ENCODE results near the gene NKD2. TPM values are rescaled to one million over a fixed set of nuclear protein-coding genes. Genes with fewer than 3 reads are reported as not detected.

The NKD2 gene
- total RNA-seq, 1 donor from 2014 or later: 28.3 TPM

GRCh38 chr5:1078206-1078605 lies 69.6 kb downstream of the NKD2 start:
- no peak for TF ChIP-seq CTCF (IDR thresholded peaks at IDR 0.05; ENCODE audit: unreplicated experiment)
- no peaks in the 10 kb centered on the region for H3K9me3 Mint-ChIP-seq (ENCODE audit: low read depth)
- H3K36me3 Mint-ChIP-seq (ENCODE audit: insufficient read depth): peaks cover 6% of the 10 kb centered on the region
- DNase-seq (ENCODE audit: low spot score, unreplicated experiment): no peak
- no peak overlapping the region for H3K27ac Mint-ChIP-seq
- no peak overlapping the region for H3K4me3 Mint-ChIP-seq (ENCODE audit: low read depth)
- H3K4me1 Mint-ChIP-seq (ENCODE audit: low read depth): no peaks in the 10 kb centered on the region
- H3K27me3 Mint-ChIP-seq: no peaks in the 10 kb centered on the region

- Mint-ChIP-seq H3K4me1 (ENCODE audit: low read depth) (no peaks in the 10 kb centered on the region), H3K27ac (no peak overlapping the region), H3K27me3 (no peaks in the 10 kb centered on the region), H3K4me3 (ENCODE audit: low read depth) (no peak overlapping the region), H3K36me3 (ENCODE audit: insufficient read depth) (peaks cover 7% of the 10 kb centered on the region), H3K9me3 (ENCODE audit: low read depth) (no peaks in the 10 kb centered on the region)
- no peak for TF ChIP-seq CTCF (IDR thresholded peaks at IDR 0.05; ENCODE audit: unreplicated experiment)
- no peak for DNase-seq (ENCODE audit: low spot score, unreplicated experiment)
Observed at GRCh38 chr5:1078851-1079250, 70.2 kb downstream of the NKD2 start.

GRCh38 chr5:1079486-1079885 lies 70.9 kb downstream of the NKD2 start:
- Mint-ChIP-seq H3K4me1 (ENCODE audit: low read depth) (no peaks in the 10 kb centered on the region), H3K36me3 (ENCODE audit: insufficient read depth) (peaks cover 6% of the 10 kb centered on the region), H3K9me3 (ENCODE audit: low read depth) (no peaks in the 10 kb centered on the region), H3K27ac (no peak overlapping the region), H3K4me3 (ENCODE audit: low read depth) (no peak overlapping the region), H3K27me3 (no peaks in the 10 kb centered on the region)
- no peak for TF ChIP-seq CTCF (IDR thresholded peaks at IDR 0.05; ENCODE audit: unreplicated experiment)
- no peak for DNase-seq (ENCODE audit: low spot score, unreplicated experiment)

GRCh38 chr5:1079961-1080360 lies 71.4 kb downstream of the NKD2 start:
- TF ChIP-seq CTCF (IDR thresholded peaks at IDR 0.05; ENCODE audit: unreplicated experiment): no peak
- H3K9me3 Mint-ChIP-seq (ENCODE audit: low read depth): no peaks in the 10 kb centered on the region
- DNase-seq (ENCODE audit: low spot score, unreplicated experiment): no peak
- H3K27me3 Mint-ChIP-seq: no peaks in the 10 kb centered on the region
- no peak overlapping the region for H3K27ac Mint-ChIP-seq
- no peak overlapping the region for H3K4me3 Mint-ChIP-seq (ENCODE audit: low read depth)
- H3K36me3 Mint-ChIP-seq (ENCODE audit: insufficient read depth): peaks cover 9% of the 10 kb centered on the region
- no peaks in the 10 kb centered on the region for H3K4me1 Mint-ChIP-seq (ENCODE audit: low read depth)

GRCh38 chr5:1080432-1080831 lies 71.8 kb downstream of the NKD2 start:
- H3K36me3 Mint-ChIP-seq (ENCODE audit: insufficient read depth): peaks cover 9% of the 10 kb centered on the region
- H3K4me3 Mint-ChIP-seq (ENCODE audit: low read depth): no peak overlapping the region
- H3K27me3 Mint-ChIP-seq: no peaks in the 10 kb centered on the region
- no peaks in the 10 kb centered on the region for H3K4me1 Mint-ChIP-seq (ENCODE audit: low read depth)
- no peaks in the 10 kb centered on the region for H3K9me3 Mint-ChIP-seq (ENCODE audit: low read depth)
- TF ChIP-seq CTCF (IDR thresholded peaks at IDR 0.05; ENCODE audit: unreplicated experiment): no peak
- peak overlapping the region; percentile 85 for H3K27ac Mint-ChIP-seq
- no peak for DNase-seq (ENCODE audit: low spot score, unreplicated experiment)
